HL-60 (cell line): Measurements from ENCODE around the gene HES6.

ENCODE experiments used
- CTCF ChIP-seq: IDR thresholded peaks from one replicate; pipeline ENCODE4 v1.5.1; 2011; ENCODE audit warnings: low read length, control low read depth, inconsistent platforms; ENCODE audit not compliant: insufficient read depth
- GABPA ChIP-seq: IDR thresholded peaks from 2 replicates; pipeline ENCODE4 v1.6.1; 2012; ENCODE audit warnings: low read depth
- POLR2AphosphoS5 ChIP-seq: IDR thresholded peaks from 2 replicates; pipeline ENCODE4 v1.6.1; 2012; ENCODE audit warnings: low read depth
- SPI1 ChIP-seq: IDR thresholded peaks from 2 replicates; pipeline ENCODE4 v1.6.1; 2012; ENCODE audit warnings: low read depth, mild to moderate bottlenecking, borderline replicate concordance

DNA sequence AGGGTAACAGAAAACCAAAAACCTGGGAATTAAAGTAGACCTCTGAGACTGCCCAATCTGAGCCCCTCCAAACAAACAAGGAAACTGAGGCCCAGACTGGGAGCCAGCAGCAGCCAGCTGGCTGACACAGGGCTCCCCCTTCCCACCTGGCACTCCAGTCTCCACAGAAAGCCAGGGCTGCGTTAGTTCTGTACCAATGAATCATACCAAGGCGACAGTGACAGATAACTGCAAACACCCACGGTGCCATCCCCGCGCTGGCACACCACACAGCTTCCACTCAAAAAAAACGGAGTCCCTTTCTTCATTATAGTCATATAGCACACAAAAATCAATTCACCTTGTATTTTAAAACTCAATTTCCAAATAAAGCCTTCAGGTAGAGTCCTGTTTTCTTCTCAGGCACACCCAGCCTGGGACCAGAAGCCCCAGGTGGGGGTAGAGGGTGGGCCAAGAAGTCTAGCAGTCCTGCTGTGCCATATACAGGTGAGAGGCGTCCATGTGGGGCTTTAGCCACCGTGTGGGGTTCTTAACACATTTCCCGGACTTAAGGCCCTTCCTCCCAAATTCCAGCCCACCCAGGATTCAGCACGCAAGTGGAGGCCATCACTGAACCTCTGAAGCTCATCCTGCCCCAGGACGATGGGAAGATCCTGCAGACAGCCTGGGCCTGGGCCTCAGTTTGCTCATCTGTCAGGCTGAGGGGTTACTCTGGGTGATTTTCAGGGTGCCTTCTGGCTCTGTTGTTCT, 47.3 kb upstream of the HES6 start:
- TF ChIP-seq SPI1 (no peak), GABPA (no peak), CTCF (no peak), POLR2AphosphoS5 (no peak; the same call in 1 of the 2 replicates)
